MM.1S (cell line): ENCODE measurements around the gene TLDC2.

Source experiments
- DNase-seq: peaks from one replicate; pipeline ENCODE4 v3.0.0-alpha.2; 2015
- H2AFZ ChIP-seq: fragments of 300-600 bp; sonication (generic); 2 replicates; pipeline ENCODE4 v1.6.0; 2016; ENCODE audit warnings: antibody characterized with exemption, low read length
- H3F3A ChIP-seq: fragments of 300-600 bp; sonication (generic); 2 replicates; pipeline ENCODE4 v1.6.1; 2016; ENCODE audit warnings: mild to moderate bottlenecking, antibody characterized with exemption, low read length, moderate library complexity, mixed read lengths; ENCODE audit not compliant: insufficient read depth
- H3K27ac ChIP-seq: fragments of 300-600 bp; sonication (generic); 2 replicates; pipeline ENCODE4 v1.5.1; 2016; ENCODE audit warnings: mild to moderate bottlenecking, low read length
- H3K27me3 ChIP-seq: fragments of 300-600 bp; sonication (generic); replicated peaks from 2 replicates; pipeline ENCODE4 v1.6.0; 2016; ENCODE audit warnings: low read length; ENCODE audit not compliant: insufficient read depth
- H3K36me3 ChIP-seq: fragments of 300-600 bp; sonication (generic); replicated peaks from 2 replicates; pipeline ENCODE4 v1.6.1; 2016; ENCODE audit warnings: mild to moderate bottlenecking, low read length, mixed read lengths; ENCODE audit not compliant: insufficient read depth
- H3K4me1 ChIP-seq: fragments of 300-600 bp; sonication (generic); 2 replicates; pipeline ENCODE4 v1.6.1; 2016; ENCODE audit warnings: low read length, mixed read lengths
- H3K4me2 ChIP-seq: fragments of 300-600 bp; sonication (generic); 2 replicates; pipeline ENCODE4 v1.6.0; 2016; ENCODE audit warnings: low read depth, low read length
- H3K4me3 ChIP-seq: fragments of 300-600 bp; sonication (generic); 2 replicates; pipeline ENCODE4 v1.5.1; 2016; ENCODE audit warnings: low read length, mixed read lengths
- H3K79me2 ChIP-seq: fragments of 300-600 bp; sonication (generic); 2 replicates; pipeline ENCODE4 v1.6.1; 2016; ENCODE audit warnings: mixed run types, low read length, mixed read lengths
- H3K9ac ChIP-seq: fragments of 300-600 bp; sonication (generic); 2 replicates; pipeline ENCODE4 v1.6.1; 2016; ENCODE audit warnings: low read length, mixed read lengths
- H3K9me2 ChIP-seq: fragments of 300-600 bp; sonication (generic); replicated peaks from 2 replicates; pipeline ENCODE4 v1.6.1; 2016; ENCODE audit warnings: mild to moderate bottlenecking, low read length, mixed read lengths; ENCODE audit not compliant: insufficient read depth
- H3K9me3 ChIP-seq: fragments of 300-600 bp; sonication (generic); replicated peaks from 2 replicates; pipeline ENCODE4 v1.6.1; 2016; ENCODE audit warnings: mild to moderate bottlenecking, low read length, mixed read lengths; ENCODE audit not compliant: insufficient read depth
- H4K20me1 ChIP-seq: fragments of 300-600 bp; sonication (generic); 2 replicates; pipeline ENCODE4 v1.6.1; 2016; ENCODE audit warnings: mild to moderate bottlenecking, low read length, moderate library complexity, mixed read lengths; ENCODE audit not compliant: insufficient read depth
- EZH2 ChIP-seq: fragments of 300-600 bp; sonication (generic); optimal IDR thresholded peaks from 2 replicates; pipeline ENCODE3; 2017; ENCODE audit warnings: low read depth, mild to moderate bottlenecking, antibody characterized with exemption, low read length, mixed read lengths
- EZH2phosphoT487 ChIP-seq: fragments of 300-600 bp; sonication (generic); IDR thresholded peaks from 2 replicates; pipeline ENCODE4 v1.6.1; 2018; ENCODE audit warnings: antibody characterized with exemption, low read length
- TF ChIP-seq, protein P1 (sequence below): fragments of 300-600 bp; sonication (generic); IDR thresholded peaks from 2 replicates; pipeline ENCODE4 v1.5.1; 2016; ENCODE audit warnings: antibody characterized with exemption, low read length, mixed read lengths

Gene TLDC2

DNA sequence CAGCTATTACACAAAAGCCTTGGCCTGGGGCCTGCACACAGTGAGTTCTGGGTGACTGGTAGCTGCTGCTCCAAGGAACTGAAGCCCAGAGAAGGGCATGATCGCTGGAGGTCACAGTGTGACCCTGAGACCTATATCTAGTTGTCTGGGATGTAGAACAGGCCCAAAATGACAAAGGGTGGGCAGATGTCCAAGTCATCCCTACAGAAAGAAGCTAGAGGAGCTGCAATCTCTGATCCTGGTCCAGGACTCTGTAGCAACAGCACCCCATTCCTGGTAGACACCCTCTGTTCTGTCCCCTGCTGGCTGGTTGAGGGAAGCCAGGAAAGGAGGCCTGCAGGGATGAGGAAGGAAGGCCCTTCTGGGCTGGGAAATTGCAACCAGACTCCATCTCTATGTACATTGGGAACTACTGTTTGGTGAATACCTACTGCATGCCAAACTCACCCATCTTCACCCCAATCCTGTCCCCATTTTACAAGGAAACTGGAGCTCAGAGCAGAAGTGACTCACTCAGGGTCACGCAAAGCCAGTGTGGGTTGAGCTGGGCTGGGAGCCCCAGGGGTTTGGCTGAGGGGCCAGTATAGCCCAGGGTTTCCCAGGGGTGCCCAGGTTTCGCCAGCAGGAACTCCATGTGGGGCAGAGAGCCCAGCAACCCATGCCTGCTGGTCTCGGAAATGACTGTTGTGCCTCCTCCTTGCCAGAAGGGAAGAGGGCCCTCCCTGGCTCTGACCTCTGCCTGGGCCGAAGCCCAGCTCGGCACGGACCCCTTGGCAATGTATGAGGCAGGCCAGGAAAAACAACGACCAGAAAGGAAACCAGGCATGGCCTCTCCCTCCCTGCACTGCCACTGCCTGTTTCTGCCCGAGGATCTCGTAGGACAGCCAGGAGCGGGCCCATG is 44.9 kb upstream of the TLDC2 start:
- Histone ChIP-seq H3K4me1 (peaks cover 20% of the 10 kb centered on the region), H2AFZ (no peak overlapping the region), H3K36me3 (no peaks in the 10 kb centered on the region), H3K9me3 (no peaks in the 10 kb centered on the region), H3F3A (peaks cover 11% of the 10 kb centered on the region), H3K27ac (no peak overlapping the region), H3K4me3 (no peak overlapping the region), H3K9me2 (no peaks in the 10 kb centered on the region), H3K4me2 (no peak overlapping the region), H4K20me1 (no peaks in the 10 kb centered on the region), H3K27me3 (no peaks in the 10 kb centered on the region), H3K79me2 (no peaks in the 10 kb centered on the region), H3K9ac (no peak overlapping the region)
- no peak for DNase-seq
- TF ChIP-seq EZH2phosphoT487 (no peak), EZH2 (no peak)
- TF ChIP-seq, protein P1, sequence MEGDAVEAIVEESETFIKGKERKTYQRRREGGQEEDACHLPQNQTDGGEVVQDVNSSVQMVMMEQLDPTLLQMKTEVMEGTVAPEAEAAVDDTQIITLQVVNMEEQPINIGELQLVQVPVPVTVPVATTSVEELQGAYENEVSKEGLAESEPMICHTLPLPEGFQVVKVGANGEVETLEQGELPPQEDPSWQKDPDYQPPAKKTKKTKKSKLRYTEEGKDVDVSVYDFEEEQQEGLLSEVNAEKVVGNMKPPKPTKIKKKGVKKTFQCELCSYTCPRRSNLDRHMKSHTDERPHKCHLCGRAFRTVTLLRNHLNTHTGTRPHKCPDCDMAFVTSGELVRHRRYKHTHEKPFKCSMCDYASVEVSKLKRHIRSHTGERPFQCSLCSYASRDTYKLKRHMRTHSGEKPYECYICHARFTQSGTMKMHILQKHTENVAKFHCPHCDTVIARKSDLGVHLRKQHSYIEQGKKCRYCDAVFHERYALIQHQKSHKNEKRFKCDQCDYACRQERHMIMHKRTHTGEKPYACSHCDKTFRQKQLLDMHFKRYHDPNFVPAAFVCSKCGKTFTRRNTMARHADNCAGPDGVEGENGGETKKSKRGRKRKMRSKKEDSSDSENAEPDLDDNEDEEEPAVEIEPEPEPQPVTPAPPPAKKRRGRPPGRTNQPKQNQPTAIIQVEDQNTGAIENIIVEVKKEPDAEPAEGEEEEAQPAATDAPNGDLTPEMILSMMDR = peak; percentile 18; the same call in 1 of the 2 replicates

DNA sequence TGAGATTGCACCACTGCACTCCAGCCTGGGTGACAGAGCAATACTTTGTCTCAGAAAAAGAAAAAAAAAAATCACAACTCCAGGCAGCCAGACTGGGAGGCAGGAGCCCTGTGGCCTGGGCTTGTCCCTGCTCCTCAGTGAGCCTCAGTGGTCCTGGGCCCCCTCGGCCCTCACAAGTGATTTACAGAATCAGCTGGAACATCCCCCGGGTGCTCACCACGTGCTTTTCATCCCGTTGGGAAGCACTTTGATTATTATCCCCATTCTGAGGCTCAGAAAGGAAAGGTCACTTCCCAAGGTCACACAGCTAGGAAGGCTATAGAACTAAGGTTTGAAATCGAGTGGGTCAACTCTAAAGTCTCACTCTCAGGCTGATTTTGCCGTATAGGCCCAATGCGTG is 43.1 kb upstream of the TLDC2 start:
- Histone ChIP-seq H3F3A (peaks cover 4% of the 10 kb centered on the region), H3K9me3 (no peaks in the 10 kb centered on the region), H3K9me2 (no peaks in the 10 kb centered on the region), H3K27me3 (no peaks in the 10 kb centered on the region), H2AFZ (no peak overlapping the region), H4K20me1 (no peaks in the 10 kb centered on the region), H3K27ac (no peak overlapping the region), H3K9ac (no peak overlapping the region), H3K36me3 (no peaks in the 10 kb centered on the region), H3K4me3 (no peak overlapping the region), H3K79me2 (no peaks in the 10 kb centered on the region), H3K4me1 (peaks cover 17% of the 10 kb centered on the region), H3K4me2 (no peak overlapping the region)
- DNase-seq = no peak
- TF ChIP-seq, protein P1 = no peak
- TF ChIP-seq EZH2 (no peak), EZH2phosphoT487 (no peak)

DNA sequence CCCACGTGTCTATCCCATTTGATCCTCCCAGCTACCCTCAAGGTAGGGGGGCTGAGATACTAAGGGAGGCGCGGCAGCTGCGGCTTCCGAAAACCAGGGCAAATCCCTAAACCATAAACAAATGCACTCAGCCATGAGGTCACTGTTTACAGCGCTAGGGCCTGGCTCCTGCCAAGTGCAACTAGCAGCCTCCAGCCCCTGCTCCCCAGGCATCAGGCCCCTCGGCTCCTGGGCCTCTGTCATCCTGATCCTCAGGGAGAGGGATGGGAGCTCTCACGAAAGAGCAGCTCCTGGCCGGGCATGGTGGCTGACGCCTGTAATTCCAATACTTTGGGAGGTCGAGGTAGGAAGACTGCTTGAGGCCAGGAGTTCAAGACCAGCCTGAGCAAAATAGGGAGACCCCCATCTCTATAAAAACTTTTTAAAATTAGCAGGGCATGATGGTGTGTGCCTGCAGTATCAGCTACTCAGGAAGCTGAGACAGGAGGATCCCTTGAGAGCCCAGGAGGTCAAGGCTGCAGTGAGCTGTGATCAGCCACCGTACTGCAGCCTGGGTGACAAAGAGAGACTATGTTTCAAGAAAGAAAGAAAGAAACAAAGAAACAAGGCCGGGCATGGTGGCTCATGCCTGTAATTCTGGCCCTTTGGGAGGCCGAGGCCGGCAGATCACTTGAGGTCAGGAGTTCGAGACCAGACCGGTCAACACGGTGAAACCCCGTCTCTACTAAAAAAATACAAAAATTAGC is 42.5 kb upstream of the TLDC2 start:
- no peaks in the 10 kb centered on the region for H3F3A ChIP-seq
- H3K4me3 ChIP-seq = no peak overlapping the region
- H3K4me2 ChIP-seq = no peak overlapping the region
- H3K4me1 ChIP-seq = peaks cover 11% of the 10 kb centered on the region
- no peak overlapping the region for H3K27ac ChIP-seq
- TF ChIP-seq EZH2 (no peak), EZH2phosphoT487 (no peak)
- TF ChIP-seq, protein P1 = no peak
- H3K9me2 ChIP-seq = no peaks in the 10 kb centered on the region
- H3K9me3 ChIP-seq = no peaks in the 10 kb centered on the region
- H2AFZ ChIP-seq = no peak overlapping the region
- no peaks in the 10 kb centered on the region for H3K36me3 ChIP-seq
- H3K27me3 ChIP-seq = no peaks in the 10 kb centered on the region
- H4K20me1 ChIP-seq = no peaks in the 10 kb centered on the region
- DNase-seq = no peak
- no peak overlapping the region for H3K9ac ChIP-seq
- no peaks in the 10 kb centered on the region for H3K79me2 ChIP-seq
